Choroid plexus epithelial cell (primary cell): Measurements from ENCODE around the gene TRABD2B.

ENCODE experiments used
- DNase-seq: peaks from one replicate; pipeline ENCODE4 v3.0.0-alpha.2; 2010; ENCODE audit warnings: low read depth
- H3K4me3 ChIP-seq: 2 replicates; pipeline ENCODE4 v1.5.1; 2011; ENCODE audit warnings: low read depth, mild to moderate bottlenecking, control low read depth, low read length, moderate library complexity
- CTCF ChIP-seq: conservative IDR thresholded peaks from 2 replicates; pipeline ENCODE4 v1.5.1; 2011; ENCODE audit warnings: low read depth, mild to moderate bottlenecking, control low read depth, inconsistent platforms, low read length, moderate library complexity

TRABD2B gene

GRCh38 chr1:47985018-47985417 lies 12.2 kb downstream of the TRABD2B start:
- TF ChIP-seq CTCF, result no peak
- no peak for DNase-seq
- H3K4me3 ChIP-seq, result no peak overlapping the region

DNA sequence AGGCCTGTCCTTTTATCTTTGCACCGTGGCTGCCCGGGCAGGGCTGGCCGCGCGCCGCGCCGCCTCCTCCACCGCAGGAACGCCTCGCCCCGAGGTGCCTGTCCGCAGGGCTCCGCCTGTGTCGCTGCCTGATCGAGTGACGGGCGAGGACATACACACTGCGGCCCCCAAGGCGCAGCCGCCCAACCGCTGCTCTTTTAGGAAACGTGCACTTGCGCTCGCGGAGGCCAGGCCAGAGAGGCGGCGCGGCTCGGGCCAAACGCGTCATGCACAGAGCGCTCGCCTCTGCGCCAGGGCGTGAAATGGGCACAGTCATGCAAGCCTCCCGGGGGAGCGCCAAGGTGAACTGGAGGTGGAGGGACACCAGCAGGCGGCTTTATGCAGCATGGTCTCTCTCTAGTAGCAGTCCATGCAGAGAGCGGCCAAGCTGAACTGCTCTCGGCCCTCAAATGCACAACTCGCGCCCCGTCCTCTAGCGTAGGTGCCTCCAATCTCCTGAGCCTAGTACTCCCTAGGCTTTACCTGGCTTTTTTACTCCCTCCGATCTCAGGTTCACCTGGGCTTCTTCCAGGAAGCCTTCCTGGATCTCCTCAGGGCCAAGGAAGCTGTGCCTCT lies 12.9 kb downstream of the TRABD2B start:
- DNase-seq, result no peak
- H3K4me3 ChIP-seq, result peak overlapping the region; percentile 25
- no peak for TF ChIP-seq CTCF

GRCh38 chr1:47983691-47984090 lies 13.5 kb downstream of the TRABD2B start:
- TF ChIP-seq CTCF, result no peak
- no peak for DNase-seq
- no peak overlapping the region for H3K4me3 ChIP-seq

DNA sequence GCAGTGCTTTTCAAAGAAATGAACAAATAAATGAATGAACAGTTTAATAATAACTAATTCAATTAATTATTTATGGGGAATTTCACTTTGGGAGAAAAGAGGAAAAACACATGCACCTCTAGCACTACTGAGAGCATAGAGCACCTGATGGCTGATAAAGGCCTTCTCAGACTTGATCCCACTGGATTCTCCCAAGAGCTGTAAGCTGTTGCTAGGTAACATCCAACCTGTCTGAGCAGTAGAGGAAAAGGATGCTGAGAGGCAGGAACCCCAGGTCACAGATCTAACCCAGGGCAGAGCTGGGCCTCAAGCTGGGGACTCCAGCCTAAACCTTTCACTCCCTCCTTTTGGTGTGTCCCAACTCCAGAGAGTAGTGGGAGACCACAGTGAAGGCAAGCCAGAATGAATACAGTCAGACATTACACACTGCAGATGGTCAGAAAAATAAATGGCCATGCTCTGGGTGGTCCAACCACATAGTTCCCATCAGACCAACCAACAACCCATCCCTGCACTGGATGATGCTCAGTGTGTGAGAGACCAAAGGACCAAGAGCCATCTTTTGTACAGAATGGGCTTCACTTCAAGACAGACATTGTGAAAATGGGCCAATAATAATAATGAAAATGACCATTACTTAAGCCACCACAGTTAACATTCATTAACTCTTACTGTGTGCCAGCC lies 15.4 kb downstream of the TRABD2B start:
- no peak overlapping the region for H3K4me3 ChIP-seq
- no peak for DNase-seq
- TF ChIP-seq CTCF, result no peak

DNA sequence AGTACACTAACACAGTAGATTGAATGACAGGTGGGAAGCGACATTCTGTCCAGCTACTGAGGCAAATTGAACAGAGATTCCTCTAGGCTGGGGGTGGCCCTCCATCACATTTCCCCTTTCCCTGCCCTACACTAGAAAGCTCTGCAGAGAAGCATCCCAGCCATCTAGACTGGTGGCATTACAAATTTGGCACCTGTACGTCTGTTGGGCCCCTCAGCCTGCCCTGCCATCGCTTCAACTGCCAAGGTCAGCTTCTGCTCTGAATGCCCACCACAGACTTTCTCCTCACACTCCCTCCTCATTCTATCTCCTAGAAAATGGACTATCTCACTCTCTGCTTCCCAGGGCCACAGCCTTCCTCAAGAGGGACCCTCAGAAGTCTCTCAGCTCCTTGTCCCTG lies 16.7 kb downstream of the TRABD2B start:
- no peak for DNase-seq

DNA sequence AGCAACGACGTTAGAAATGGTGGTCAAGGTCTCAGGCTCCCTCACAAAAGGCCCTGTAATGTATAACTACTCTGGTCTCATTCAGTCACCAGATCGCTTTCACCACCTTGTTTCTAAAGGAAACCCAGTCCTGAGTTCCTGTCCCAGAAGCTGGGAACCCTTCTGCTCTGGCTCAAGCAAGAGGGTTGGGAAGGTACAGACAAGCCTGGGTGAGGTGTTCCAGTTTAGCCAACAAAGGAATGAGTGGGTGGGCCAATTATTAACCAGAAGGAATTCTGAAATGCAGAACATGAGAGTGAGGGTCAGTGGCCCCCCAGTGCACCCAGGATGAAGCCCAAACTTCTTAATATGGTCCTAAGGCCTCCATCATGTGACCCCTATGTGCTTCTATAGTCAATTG lies 17.5 kb downstream of the TRABD2B start:
- TF ChIP-seq CTCF, result no peak
- H3K4me3 ChIP-seq, result no peak overlapping the region
- DNase-seq, result no peak

More for the DNA sequence above, 16.7 kb downstream of the TRABD2B start:
- TF ChIP-seq CTCF, result no peak
- H3K4me3 ChIP-seq, result no peak overlapping the region

- peak; percentile 19 for DNase-seq
- no peak overlapping the region for H3K4me3 ChIP-seq
- TF ChIP-seq CTCF, result no peak
Measured at GRCh38 chr1:47978486-47978885, 18.7 kb downstream of the TRABD2B start.
